MM.1S (cell line): ENCODE results near the gene FDPS.

Experiments used
- DNase-seq: peaks from one replicate; pipeline ENCODE4 v3.0.0-alpha.2; 2015
- H2AFZ ChIP-seq: fragments of 300-600 bp; sonication (generic); 2 replicates; pipeline ENCODE4 v1.6.0; 2016; ENCODE audit warnings: antibody characterized with exemption, low read length
- H3F3A ChIP-seq: fragments of 300-600 bp; sonication (generic); 2 replicates; pipeline ENCODE4 v1.6.1; 2016; ENCODE audit warnings: mild to moderate bottlenecking, antibody characterized with exemption, low read length, moderate library complexity, mixed read lengths; ENCODE audit not compliant: insufficient read depth
- H3K27ac ChIP-seq: fragments of 300-600 bp; sonication (generic); 2 replicates; pipeline ENCODE4 v1.5.1; 2016; ENCODE audit warnings: mild to moderate bottlenecking, low read length
- H3K27me3 ChIP-seq: fragments of 300-600 bp; sonication (generic); replicated peaks from 2 replicates; pipeline ENCODE4 v1.6.0; 2016; ENCODE audit warnings: low read length; ENCODE audit not compliant: insufficient read depth
- H3K36me3 ChIP-seq: fragments of 300-600 bp; sonication (generic); replicated peaks from 2 replicates; pipeline ENCODE4 v1.6.1; 2016; ENCODE audit warnings: mild to moderate bottlenecking, low read length, mixed read lengths; ENCODE audit not compliant: insufficient read depth
- H3K4me1 ChIP-seq: fragments of 300-600 bp; sonication (generic); 2 replicates; pipeline ENCODE4 v1.6.1; 2016; ENCODE audit warnings: low read length, mixed read lengths
- H3K4me2 ChIP-seq: fragments of 300-600 bp; sonication (generic); 2 replicates; pipeline ENCODE4 v1.6.0; 2016; ENCODE audit warnings: low read depth, low read length
- H3K4me3 ChIP-seq: fragments of 300-600 bp; sonication (generic); 2 replicates; pipeline ENCODE4 v1.5.1; 2016; ENCODE audit warnings: low read length, mixed read lengths
- H3K79me2 ChIP-seq: fragments of 300-600 bp; sonication (generic); 2 replicates; pipeline ENCODE4 v1.6.1; 2016; ENCODE audit warnings: mixed run types, low read length, mixed read lengths
- H3K9ac ChIP-seq: fragments of 300-600 bp; sonication (generic); 2 replicates; pipeline ENCODE4 v1.6.1; 2016; ENCODE audit warnings: low read length, mixed read lengths
- H3K9me2 ChIP-seq: fragments of 300-600 bp; sonication (generic); replicated peaks from 2 replicates; pipeline ENCODE4 v1.6.1; 2016; ENCODE audit warnings: mild to moderate bottlenecking, low read length, mixed read lengths; ENCODE audit not compliant: insufficient read depth
- H3K9me3 ChIP-seq: fragments of 300-600 bp; sonication (generic); replicated peaks from 2 replicates; pipeline ENCODE4 v1.6.1; 2016; ENCODE audit warnings: mild to moderate bottlenecking, low read length, mixed read lengths; ENCODE audit not compliant: insufficient read depth
- H4K20me1 ChIP-seq: fragments of 300-600 bp; sonication (generic); 2 replicates; pipeline ENCODE4 v1.6.1; 2016; ENCODE audit warnings: mild to moderate bottlenecking, low read length, moderate library complexity, mixed read lengths; ENCODE audit not compliant: insufficient read depth
- CTCF ChIP-seq: fragments of 300-600 bp; sonication (generic); IDR thresholded peaks from 2 replicates; pipeline ENCODE4 v1.5.1; 2016; ENCODE audit warnings: antibody characterized with exemption, low read length, mixed read lengths
- EZH2 ChIP-seq: fragments of 300-600 bp; sonication (generic); optimal IDR thresholded peaks from 2 replicates; pipeline ENCODE3; 2017; ENCODE audit warnings: low read depth, mild to moderate bottlenecking, antibody characterized with exemption, low read length, mixed read lengths
- EZH2phosphoT487 ChIP-seq: fragments of 300-600 bp; sonication (generic); IDR thresholded peaks from 2 replicates; pipeline ENCODE4 v1.6.1; 2018; ENCODE audit warnings: antibody characterized with exemption, low read length

FDPS gene

GRCh38 chr1:155282488-155283091 lies 26.1 kb upstream of the FDPS start:
- Histone ChIP-seq H3K4me3 (no peak overlapping the region), H3K27me3 (no peaks in the 10 kb centered on the region), H3K36me3 (no peaks in the 10 kb centered on the region), H4K20me1 (no peaks in the 10 kb centered on the region), H3K9me3 (no peaks in the 10 kb centered on the region), H3F3A (0 out of 2 replicates have a peak, but pooled peaks cover 5% of the 10 kb centered on the region), H3K27ac (no peak overlapping the region), H3K79me2 (no peaks in the 10 kb centered on the region), H2AFZ (no peak overlapping the region), H3K4me2 (no peak overlapping the region), H3K4me1 (peaks cover 5% of the 10 kb centered on the region; the same call in 1 of the 2 replicates), H3K9me2 (no peaks in the 10 kb centered on the region), H3K9ac (no peak overlapping the region)
- TF ChIP-seq EZH2: no peak
- no peak for TF ChIP-seq CTCF
- TF ChIP-seq EZH2phosphoT487: no peak
- DNase-seq: no peak

GRCh38 chr1:155284476-155284875 lies 24.2 kb upstream of the FDPS start:
- no peak for DNase-seq
- no peaks in the 10 kb centered on the region for H3K27me3 ChIP-seq
- H3K79me2 ChIP-seq: no peaks in the 10 kb centered on the region
- no peaks in the 10 kb centered on the region for H3K9me3 ChIP-seq
- no peaks in the 10 kb centered on the region for H3K36me3 ChIP-seq
- no peaks in the 10 kb centered on the region for H3K4me1 ChIP-seq
- H3K9ac ChIP-seq: no peak overlapping the region
- no peak for TF ChIP-seq EZH2phosphoT487
- no peak for TF ChIP-seq EZH2
- no peak for TF ChIP-seq CTCF
- no peak overlapping the region for H3K4me3 ChIP-seq
- H3K27ac ChIP-seq: no peak overlapping the region
- no peak overlapping the region for H3K4me2 ChIP-seq
- H3F3A ChIP-seq: no peaks in the 10 kb centered on the region
- no peaks in the 10 kb centered on the region for H4K20me1 ChIP-seq
- H2AFZ ChIP-seq: no peak overlapping the region
- no peaks in the 10 kb centered on the region for H3K9me2 ChIP-seq

- H4K20me1 ChIP-seq: no peaks in the 10 kb centered on the region
- H3K4me2 ChIP-seq: no peak overlapping the region
- no peak for DNase-seq
- no peaks in the 10 kb centered on the region for H3K9me3 ChIP-seq
- H3K4me1 ChIP-seq: no peaks in the 10 kb centered on the region
- H3K79me2 ChIP-seq: no peaks in the 10 kb centered on the region
- H3K36me3 ChIP-seq: no peaks in the 10 kb centered on the region
- H3K9ac ChIP-seq: no peak overlapping the region
- no peak overlapping the region for H3K4me3 ChIP-seq
- no peak overlapping the region for H3K27ac ChIP-seq
- TF ChIP-seq CTCF: no peak
- no peak for TF ChIP-seq EZH2phosphoT487
- TF ChIP-seq EZH2: no peak
- no peaks in the 10 kb centered on the region for H3F3A ChIP-seq
- no peaks in the 10 kb centered on the region for H3K27me3 ChIP-seq
- H3K9me2 ChIP-seq: no peaks in the 10 kb centered on the region
- H2AFZ ChIP-seq: no peak overlapping the region
Measured at GRCh38 chr1:155285063-155285462, 23.6 kb upstream of the FDPS start.
